ENCODE data around the gene NPTXR. TPM values are rescaled to one million over a fixed set of nuclear protein-coding genes. Genes with fewer than 3 reads are reported as not detected.

Gene NPTXR
- total and polyA plus RNA-seq, 8 donors, result 0.46 to 19.6 (median 2.3) TPM

DNA sequence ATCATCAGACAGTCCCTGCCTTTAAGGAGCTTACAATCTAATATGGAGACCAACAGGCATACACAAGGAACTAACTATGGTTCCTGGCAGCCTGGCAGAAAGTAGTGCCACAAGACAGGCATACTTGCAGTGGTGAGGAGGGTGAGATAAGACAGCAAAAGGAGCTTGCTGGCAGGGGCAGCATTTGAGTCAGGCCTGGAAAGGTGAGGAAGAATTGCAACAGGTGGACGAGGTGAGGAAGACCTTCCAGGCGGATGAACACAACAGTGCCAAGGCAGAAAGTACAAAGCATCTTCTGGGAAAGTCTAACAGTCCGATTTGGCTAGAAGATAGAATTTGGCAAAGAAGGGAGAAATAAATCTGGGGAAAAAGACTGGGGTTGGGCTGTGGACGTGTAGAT lies 54.2 kb downstream of the NPTXR start:
- Histone ChIP-seq H3K27ac (peak overlapping the region in 3 of 5 donors; percentile 75 to 80 (median 77)), H3K4me1 (peaks cover 19 to 59% (median 47%) of the 10 kb centered on the region in 4 donors), H3K27me3 (no peaks in the 10 kb centered on the region), H3K36me3 (peaks cover 0 to 17% (median 12%) of the 10 kb centered on the region in 4 donors), H3K9me3 (no peaks in the 10 kb centered on the region), H3K4me3 (no peak overlapping the region)
- DNase-seq, result no peak
- WGBS, 5 donors, result 74 to 95% (median 92%) methylated on average over 4 of the region's 4 CpGs
- TF ChIP-seq, protein P1, sequence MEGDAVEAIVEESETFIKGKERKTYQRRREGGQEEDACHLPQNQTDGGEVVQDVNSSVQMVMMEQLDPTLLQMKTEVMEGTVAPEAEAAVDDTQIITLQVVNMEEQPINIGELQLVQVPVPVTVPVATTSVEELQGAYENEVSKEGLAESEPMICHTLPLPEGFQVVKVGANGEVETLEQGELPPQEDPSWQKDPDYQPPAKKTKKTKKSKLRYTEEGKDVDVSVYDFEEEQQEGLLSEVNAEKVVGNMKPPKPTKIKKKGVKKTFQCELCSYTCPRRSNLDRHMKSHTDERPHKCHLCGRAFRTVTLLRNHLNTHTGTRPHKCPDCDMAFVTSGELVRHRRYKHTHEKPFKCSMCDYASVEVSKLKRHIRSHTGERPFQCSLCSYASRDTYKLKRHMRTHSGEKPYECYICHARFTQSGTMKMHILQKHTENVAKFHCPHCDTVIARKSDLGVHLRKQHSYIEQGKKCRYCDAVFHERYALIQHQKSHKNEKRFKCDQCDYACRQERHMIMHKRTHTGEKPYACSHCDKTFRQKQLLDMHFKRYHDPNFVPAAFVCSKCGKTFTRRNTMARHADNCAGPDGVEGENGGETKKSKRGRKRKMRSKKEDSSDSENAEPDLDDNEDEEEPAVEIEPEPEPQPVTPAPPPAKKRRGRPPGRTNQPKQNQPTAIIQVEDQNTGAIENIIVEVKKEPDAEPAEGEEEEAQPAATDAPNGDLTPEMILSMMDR (IDR thresholded peaks at IDR 0.05), result no peak
- TF ChIP-seq POLR2AphosphoS5 (IDR thresholded peaks at IDR 0.05) (no peak), POLR2A (IDR thresholded peaks at IDR 0.05) (no peak), EP300 (IDR thresholded peaks at IDR 0.05) (no peak)
- intact Hi-C loops (cut with DNase I; ENCODE audit: low total_unique reads), result no loop called here

DNA sequence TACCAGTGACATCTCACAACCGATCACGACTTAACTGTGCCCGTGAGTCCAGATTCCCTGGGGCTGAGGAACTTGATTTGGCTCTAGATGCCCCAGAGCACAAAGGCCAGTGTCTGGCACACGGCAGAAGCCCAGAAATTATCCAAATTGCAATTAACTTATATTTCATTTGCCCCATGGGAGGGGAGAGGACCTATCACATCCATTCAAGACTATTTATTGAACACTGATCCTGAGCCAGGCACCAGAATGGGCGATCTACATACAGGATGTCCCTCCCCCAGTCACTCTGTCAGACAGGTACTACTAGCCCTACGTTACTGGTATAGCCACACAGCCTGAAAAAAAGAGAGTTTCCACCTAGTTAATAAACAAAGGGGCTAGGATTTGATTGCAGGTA lies 55.0 kb downstream of the NPTXR start:
- peaks cover 19 to 54% (median 43%) of the 10 kb centered on the region in 4 donors for H3K4me1 ChIP-seq
- intact Hi-C loops (cut with DNase I; ENCODE audit: low total_unique reads), result no loop called here
- WGBS, 5 donors, result 34 to 71% (median 61%) methylated on average over 6 of the region's 6 CpGs

DNA sequence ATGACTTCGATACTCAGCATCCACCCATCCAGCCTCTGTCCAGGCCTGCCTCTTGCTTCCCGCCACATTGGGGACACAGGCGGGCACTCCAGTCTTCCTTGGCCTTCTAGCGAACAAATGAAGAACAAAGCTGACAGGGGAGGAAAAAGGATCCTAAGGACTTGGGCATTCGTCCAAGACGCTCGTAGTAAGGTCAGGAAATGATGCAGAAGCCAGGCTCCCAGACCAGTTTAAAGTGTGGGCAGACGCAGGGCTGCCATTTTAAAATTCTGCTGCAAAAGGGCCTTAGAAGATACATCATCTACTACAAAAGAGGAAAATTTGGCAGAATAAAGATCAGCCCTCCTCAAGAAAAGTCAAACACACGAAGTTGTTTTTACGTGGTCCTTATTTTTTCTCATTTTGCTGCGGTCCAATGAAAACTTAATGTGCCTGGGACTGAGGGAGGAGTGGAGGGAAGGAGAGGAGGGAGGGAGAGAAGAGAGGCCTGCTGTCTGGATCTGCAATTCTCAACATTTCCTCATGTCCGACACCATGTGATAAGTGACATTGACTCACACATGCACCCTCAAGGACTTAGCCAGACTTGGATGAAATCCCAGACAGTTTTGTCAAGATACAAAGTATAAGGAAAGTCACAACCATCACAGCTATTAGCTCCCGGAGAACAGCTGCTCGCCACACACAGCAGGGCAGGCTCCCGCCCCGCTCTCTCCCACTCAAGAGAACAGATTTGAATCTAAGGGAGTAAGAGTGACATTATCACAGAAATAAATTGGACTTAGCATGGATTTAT lies 55.6 kb downstream of the NPTXR start:
- peak; percentile 32 to 89 for DNase-seq
- TF ChIP-seq POLR2A (IDR thresholded peaks at IDR 0.05) (no peak), POLR2AphosphoS5 (IDR thresholded peaks at IDR 0.05) (peak in 2 of 3 donors; percentile 37 to 84), EP300 (IDR thresholded peaks at IDR 0.05) (no peak)
- TF ChIP-seq, protein P1 (IDR thresholded peaks at IDR 0.05), result no peak
- intact Hi-C loops (cut with DNase I; ENCODE audit: low total_unique reads), result no loop called here
- H3K9me3 ChIP-seq, result no peaks in the 10 kb centered on the region
- WGBS, 5 donors, result 50 to 62% (median 60%) methylated on average over 16 of the region's 16 CpGs
- no peak overlapping the region for H3K4me3 ChIP-seq
- peaks cover 0 to 17% (median 12%) of the 10 kb centered on the region in 4 donors for H3K36me3 ChIP-seq
- H3K27ac ChIP-seq, result peak overlapping the region; percentile 28 to 80 (median 75)
- H3K27me3 ChIP-seq, result no peaks in the 10 kb centered on the region
- H3K4me1 ChIP-seq, result peaks cover 14 to 52% (median 40%) of the 10 kb centered on the region in 4 donors

More for the DNA sequence above, 55.0 kb downstream of the NPTXR start:
- no peak for TF ChIP-seq POLR2AphosphoS5 (IDR thresholded peaks at IDR 0.05)
- no peak for TF ChIP-seq POLR2A (IDR thresholded peaks at IDR 0.05)
- TF ChIP-seq EP300 (IDR thresholded peaks at IDR 0.05), result no peak
- TF ChIP-seq, protein P1 (IDR thresholded peaks at IDR 0.05), result no peak
- peak overlapping the region in 4 of 5 donors; percentile 69 to 80 (median 76) for H3K27ac ChIP-seq
- no peak overlapping the region for H3K4me3 ChIP-seq
- DNase-seq, result no peak
- no peaks in the 10 kb centered on the region for H3K27me3 ChIP-seq
- peaks cover 0 to 17% (median 12%) of the 10 kb centered on the region in 4 donors for H3K36me3 ChIP-seq
- no peaks in the 10 kb centered on the region for H3K9me3 ChIP-seq

DNA sequence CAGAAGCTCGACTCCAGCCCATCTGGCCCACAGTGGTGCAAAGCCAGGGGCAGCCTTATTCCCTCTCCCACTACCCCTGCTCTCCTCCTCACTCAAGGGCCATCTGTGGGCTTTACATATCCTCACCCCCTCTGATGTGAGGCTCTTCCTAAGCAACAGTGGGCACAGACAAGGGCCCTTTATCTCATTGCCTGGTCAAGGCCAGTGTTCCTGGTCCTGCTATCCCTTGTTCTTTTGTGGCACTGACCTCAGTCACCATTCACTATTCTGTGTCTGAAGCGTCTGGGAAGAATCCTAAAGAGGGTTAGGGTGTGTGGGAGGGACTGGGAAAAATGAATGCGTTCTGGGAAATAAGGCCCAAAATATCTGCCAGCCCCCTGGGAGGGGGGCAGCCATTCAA lies 57.2 kb downstream of the NPTXR start:
- TF ChIP-seq, protein P1 (IDR thresholded peaks at IDR 0.05), result no peak
- TF ChIP-seq POLR2A (IDR thresholded peaks at IDR 0.05), result no peak
- no peak for TF ChIP-seq POLR2AphosphoS5 (IDR thresholded peaks at IDR 0.05)
- no peak for TF ChIP-seq EP300 (IDR thresholded peaks at IDR 0.05)
- Histone ChIP-seq H3K36me3 (peaks cover 0 to 25% (median 17%) of the 10 kb centered on the region in 4 donors), H3K27ac (peak overlapping the region in 3 of 5 donors; percentile 61 to 76 (median 65)), H3K4me1 (peaks cover 9 to 47% (median 33%) of the 10 kb centered on the region in 4 donors), H3K4me3 (no peak overlapping the region), H3K27me3 (no peaks in the 10 kb centered on the region), H3K9me3 (no peaks in the 10 kb centered on the region)
- 74 to 92% (median 88%) methylated on average over 3 of the region's 3 CpGs for WGBS, 5 donors
- intact Hi-C loops (cut with DNase I; ENCODE audit: low total_unique reads), result no loop called here
- DNase-seq, result peak in 1 of 2 donors; percentile 22
